ENCODE measurements around the gene ANAPC16. TPM values are rescaled to one million over a fixed set of nuclear protein-coding genes. Genes with fewer than 3 reads are reported as not detected.
"Not testable (repeated sequence)": the region's sequence is repeated elsewhere in the genome, so short reads cannot be mapped to it uniquely, and the experiment has no call there.

Gene ANAPC16
- polyA plus RNA-seq, 3 donors: 180 to 186 (median 183) TPM

- no peak for DNase-seq
Measured at GRCh38 chr10:72194949-72195348, 20.9 kb upstream of the ANAPC16 start.

GRCh38 chr10:72200883-72201282 is 14.9 kb upstream of the ANAPC16 start:
- no peak for DNase-seq

DNA sequence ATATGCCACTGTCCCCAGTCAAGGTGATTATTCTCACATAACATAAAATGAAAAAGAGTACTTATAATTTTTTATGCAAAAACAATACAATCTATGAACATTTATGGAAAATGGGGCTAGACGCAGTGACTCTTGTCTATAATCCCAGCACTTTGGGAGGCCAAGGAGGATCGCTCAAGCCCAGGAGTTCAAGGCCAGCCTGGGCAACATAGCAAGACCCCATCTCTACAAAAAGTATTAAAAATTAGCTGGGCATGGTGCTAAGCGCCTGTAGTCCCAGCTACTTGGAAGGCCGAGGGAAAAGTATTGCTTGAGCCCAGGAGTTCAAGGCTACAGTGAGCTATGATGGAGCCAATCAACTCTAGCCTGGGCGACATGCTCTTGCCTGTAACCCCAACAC is 14.5 kb upstream of the ANAPC16 start:
- DNase-seq: no peak

DNA sequence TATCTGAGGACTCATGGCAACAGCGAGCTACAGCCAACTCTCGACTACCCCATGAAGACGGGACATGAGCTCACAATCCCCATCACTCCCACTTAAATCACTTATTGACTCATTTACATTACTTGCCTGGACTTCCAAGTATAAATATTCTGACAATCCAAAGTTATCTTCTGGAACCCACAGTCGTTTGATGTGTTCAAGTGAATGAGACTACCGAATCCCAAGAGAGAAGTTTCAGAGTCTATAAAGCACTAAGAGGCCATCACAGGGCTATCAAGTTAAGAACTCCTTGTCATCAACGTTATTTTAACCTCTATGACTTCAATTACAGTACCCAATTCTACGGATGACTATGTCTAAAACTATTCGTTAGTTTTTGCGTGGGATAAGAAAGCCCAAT is 11.5 kb upstream of the ANAPC16 start:
- no peak for DNase-seq

GRCh38 chr10:72204724-72205123 is 11.1 kb upstream of the ANAPC16 start:
- DNase-seq: no peak

DNA sequence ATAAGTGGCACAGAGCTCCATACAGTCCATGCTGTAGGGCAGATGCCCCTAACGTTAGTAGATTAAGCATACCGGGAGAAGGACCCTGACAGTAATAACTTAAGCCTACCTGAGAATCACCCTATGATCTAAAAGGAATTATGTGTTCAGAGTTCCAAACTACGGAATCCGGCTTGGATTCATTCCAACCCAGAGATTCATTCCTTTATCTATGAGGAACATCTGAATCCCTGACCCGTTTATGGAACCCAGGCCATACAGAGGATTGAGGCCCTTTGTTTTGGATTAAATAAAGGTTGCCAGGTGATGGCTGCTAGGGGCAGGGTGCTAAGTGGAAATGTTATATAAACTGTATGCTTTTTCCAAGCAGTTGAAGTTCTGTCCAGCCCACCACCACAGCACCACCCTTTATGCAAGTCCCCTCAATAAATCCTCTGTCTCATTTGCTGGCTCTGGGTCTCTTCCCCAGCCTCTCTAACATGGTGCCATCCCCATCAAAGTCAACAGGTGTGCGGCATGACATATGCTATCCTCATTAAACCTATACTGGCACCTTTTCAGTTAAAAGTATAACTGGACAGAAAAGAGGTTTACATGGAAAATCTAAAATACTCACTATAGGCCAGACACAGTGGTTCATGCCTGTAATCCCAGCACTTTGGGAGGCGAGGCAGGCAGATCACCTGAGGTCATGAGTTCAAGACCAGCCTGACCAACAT is 9.1 kb upstream of the ANAPC16 start:
- no peak for DNase-seq

GRCh38 chr10:72208526-72208925 is 7.3 kb upstream of the ANAPC16 start:
- not testable (repeated sequence) for DNase-seq

- not testable (repeated sequence) for DNase-seq
Measured at GRCh38 chr10:72211381-72211780, 4.4 kb upstream of the ANAPC16 start.

GRCh38 chr10:72211832-72212231 is 4.0 kb upstream of the ANAPC16 start:
- DNase-seq: not testable (repeated sequence)

- DNase-seq: no peak
Measured at GRCh38 chr10:72218325-72218724, 2.5 kb downstream of the ANAPC16 start.

DNA sequence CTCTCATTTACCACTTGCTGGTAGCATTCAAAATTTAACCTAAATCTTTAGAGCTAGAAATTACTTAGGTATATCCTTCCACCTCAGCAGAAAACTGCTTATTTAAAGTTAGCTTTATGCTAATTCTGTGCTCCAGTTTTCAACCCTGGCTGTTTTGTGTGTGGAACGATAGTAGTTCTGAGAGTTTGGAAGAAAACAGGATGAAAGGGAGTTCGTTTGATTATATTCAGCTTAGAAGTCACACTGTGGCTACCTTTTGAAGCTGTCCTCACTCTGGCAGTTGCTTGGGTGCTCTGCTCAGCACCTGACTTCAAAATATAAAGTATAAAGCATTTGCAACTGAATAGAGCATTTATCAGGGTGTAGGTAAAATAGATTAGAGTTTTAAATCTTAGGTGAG is 2.9 kb downstream of the ANAPC16 start:
- no peak for DNase-seq

DNA sequence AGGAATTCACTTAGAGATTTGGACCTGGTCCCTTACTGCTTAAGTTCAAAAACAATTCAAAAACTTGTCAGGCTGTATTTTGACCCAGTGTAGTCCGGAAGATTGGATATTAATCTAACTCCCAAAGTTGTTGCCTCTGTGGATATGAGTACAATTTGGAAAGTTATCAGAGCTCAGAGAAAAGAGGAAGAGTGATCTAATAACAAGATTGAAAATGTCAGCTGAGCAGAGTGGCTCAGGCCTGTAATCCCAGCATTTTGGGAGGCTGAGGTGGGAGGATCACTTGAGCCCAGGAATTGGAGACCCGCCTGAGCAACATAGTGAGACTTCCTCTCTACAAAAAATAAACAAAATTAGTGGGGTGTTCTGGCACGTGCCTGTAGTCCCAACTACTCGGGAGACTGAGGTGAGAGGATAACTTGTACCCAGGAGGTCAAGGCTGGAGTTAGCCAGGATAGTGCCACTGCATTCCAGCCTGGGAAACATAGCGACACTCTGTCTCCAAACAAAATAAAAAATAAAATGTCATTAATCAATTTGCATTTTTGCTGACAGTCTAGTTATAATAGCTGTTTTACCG is 3.5 kb downstream of the ANAPC16 start:
- DNase-seq: no peak

GRCh38 chr10:72220637-72221036 is 4.8 kb downstream of the ANAPC16 start:
- no peak for DNase-seq

GRCh38 chr10:72221278-72221677 is 5.5 kb downstream of the ANAPC16 start:
- no peak for DNase-seq

- no peak for DNase-seq
Measured at GRCh38 chr10:72223743-72224101, 7.9 kb downstream of the ANAPC16 start.

- not testable (repeated sequence) for DNase-seq
Measured at GRCh38 chr10:72224191-72224590, 8.4 kb downstream of the ANAPC16 start.

GRCh38 chr10:72226418-72227027 is 10.7 kb downstream of the ANAPC16 start:
- no peak for DNase-seq

- DNase-seq: no peak
Measured at GRCh38 chr10:72227826-72228225, 12.0 kb downstream of the ANAPC16 start.

DNA sequence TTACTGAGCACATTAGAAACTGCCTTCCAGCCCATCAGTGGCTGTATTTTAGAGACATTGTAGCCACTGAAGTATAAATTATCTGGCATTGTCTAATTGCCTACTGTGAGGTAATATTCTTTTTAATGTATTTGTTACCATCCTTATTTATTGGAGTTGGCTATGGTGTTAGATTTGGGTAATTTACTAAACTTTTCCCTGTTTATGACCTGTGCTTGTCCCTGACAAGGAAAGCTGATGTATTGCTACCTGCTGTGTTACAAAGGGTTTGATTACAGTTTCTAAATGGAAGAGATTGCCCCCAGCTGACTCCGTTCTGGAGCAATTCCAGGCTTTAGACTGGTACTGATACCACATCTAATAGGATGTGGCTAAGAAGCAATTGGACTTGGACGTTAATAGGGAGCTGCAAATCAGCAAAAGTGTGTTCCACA is 12.5 kb downstream of the ANAPC16 start:
- no peak for DNase-seq

- no peak for DNase-seq
Measured at GRCh38 chr10:72229261-72230251, 13.7 kb downstream of the ANAPC16 start.

DNA sequence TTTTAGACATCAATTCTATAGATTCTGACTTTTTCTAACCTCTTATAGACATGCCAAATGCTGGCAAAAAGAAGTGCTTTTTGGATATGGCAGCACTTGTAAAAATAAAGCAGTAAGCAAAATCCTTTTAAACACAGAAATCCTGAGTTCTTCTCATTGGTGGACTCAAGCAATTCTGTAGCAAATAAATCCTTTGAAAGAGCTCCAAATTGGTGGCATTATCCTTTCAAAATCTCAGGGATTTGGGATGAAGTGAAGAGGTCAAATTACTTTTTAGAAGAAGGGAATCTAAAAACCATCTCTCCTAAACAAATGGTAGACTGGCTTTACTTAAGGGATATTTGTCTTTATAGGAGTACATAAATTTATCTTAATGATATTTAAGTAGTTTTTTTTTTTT is 17.8 kb downstream of the ANAPC16 start:
- DNase-seq: no peak

GRCh38 chr10:72234560-72235095 is 18.8 kb downstream of the ANAPC16 start:
- DNase-seq: no peak

Measured in renal pelvis (tissue), 4 donors.